ENCODE data around the gene CDH23. TPM values are rescaled to one million over a fixed set of nuclear protein-coding genes. Genes with fewer than 3 reads are reported as not detected.

The CDH23 gene
- total and polyA plus RNA-seq, 2 of the 8 experiments (the other 6 are each of a cell fraction or from before 2014, with no cell fraction given), result 1.9 to 4.9 TPM

DNA sequence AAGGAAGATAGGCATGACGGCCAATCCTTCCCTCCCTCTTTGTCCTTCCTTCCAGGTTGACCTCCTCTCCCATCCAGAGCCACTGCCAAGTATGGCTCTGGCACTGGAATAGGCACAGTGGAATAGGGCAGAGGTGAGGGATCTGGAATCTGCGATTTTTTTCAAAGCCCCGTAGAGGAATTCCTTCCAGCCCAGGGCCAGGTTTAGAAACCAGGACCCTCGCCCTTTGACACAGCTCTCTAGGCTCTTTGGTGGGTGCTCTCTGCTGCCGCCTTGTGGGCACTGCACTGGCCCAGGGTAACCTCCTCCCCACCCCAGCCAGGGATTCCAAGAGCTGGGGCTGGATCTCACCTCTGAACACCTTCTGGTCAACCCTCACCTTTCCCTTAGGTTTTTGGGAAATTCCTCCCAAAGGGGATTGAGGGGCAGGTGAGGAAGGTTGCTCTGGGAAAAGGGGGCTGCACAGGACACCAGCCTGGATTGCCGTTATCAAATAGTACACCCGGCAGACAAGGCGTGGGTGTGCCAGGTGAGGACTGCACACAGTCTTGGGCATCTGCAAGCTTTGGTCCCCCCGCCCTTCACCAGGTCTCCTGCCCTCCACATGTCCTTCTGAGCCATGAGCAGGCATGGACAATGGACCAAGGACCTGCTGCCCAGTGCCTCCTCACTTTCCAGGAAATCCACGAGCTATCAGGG lies 300.1 kb downstream of the CDH23 start (continued):
- TF ChIP-seq, protein P1, sequence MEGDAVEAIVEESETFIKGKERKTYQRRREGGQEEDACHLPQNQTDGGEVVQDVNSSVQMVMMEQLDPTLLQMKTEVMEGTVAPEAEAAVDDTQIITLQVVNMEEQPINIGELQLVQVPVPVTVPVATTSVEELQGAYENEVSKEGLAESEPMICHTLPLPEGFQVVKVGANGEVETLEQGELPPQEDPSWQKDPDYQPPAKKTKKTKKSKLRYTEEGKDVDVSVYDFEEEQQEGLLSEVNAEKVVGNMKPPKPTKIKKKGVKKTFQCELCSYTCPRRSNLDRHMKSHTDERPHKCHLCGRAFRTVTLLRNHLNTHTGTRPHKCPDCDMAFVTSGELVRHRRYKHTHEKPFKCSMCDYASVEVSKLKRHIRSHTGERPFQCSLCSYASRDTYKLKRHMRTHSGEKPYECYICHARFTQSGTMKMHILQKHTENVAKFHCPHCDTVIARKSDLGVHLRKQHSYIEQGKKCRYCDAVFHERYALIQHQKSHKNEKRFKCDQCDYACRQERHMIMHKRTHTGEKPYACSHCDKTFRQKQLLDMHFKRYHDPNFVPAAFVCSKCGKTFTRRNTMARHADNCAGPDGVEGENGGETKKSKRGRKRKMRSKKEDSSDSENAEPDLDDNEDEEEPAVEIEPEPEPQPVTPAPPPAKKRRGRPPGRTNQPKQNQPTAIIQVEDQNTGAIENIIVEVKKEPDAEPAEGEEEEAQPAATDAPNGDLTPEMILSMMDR (IDR thresholded peaks at IDR 0.05; ENCODE audit: control extremely low read depth in 1 of 3, insufficient read depth in 1 of 3, low read depth in 1 of 3, low read length in 3 of 3), result peak; percentile 94 to 95 (median 95)
- peak; percentile 42; the same call in 1 of the 2 replicates for TF ChIP-seq GABPA (IDR thresholded peaks at IDR 0.05; ENCODE audit: borderline replicate concordance, insufficient read depth, low read length)
- TF ChIP-seq RAD21 (IDR thresholded peaks at IDR 0.05 in 1 of 2, conservative IDR thresholded peaks at IDR 0.05 in 1 of 2; ENCODE audit: low read depth in 2 of 2, low read length in 2 of 2), result peak; percentile 81 to 87
